Fibroblast of lung (primary cell): ENCODE results near the gene NELFB.

Source experiments
- CTCF ChIP-seq, 2 donors: IDR thresholded peaks in 1 of 2; conservative IDR thresholded peaks in 1 of 2; 1 replicate in 1 of 2; 2 replicates in 1 of 2; pipeline ENCODE4 v1.5.1; 2011 to 2012; ENCODE audit warnings: low read length in 2 of 2, control low read depth in 1 of 2, inconsistent platforms in 1 of 2, low read depth in 1 of 2, mild to moderate bottlenecking in 1 of 2
- EZH2 ChIP-seq: IDR thresholded peaks from 2 replicates; pipeline ENCODE4 v1.5.1; 2012; ENCODE audit warnings: low read length, control low read depth, mild to moderate bottlenecking; ENCODE audit errors: missing control alignments

- TF ChIP-seq CTCF (conservative IDR thresholded peaks at IDR 0.05 in 1 of 2, IDR thresholded peaks at IDR 0.05 in 1 of 2; ENCODE audit: low read depth in 1 of 2, low read length in 2 of 2) (no peak), EZH2 (no peak)
Measured at GRCh38 chr9:137266162-137266527, 11.0 kb downstream of the NELFB start.
